ENCODE measurements around the gene HOXB13.

- TF ChIP-seq CTCF (IDR thresholded peaks at IDR 0.05) (no peak), POLR2A (IDR thresholded peaks at IDR 0.05) (no peak)
Measured at GRCh38 chr17:48760411-48760810, 31.9 kb upstream of the HOXB13 start.
